ENCODE results near the gene KLRF2.

DNA sequence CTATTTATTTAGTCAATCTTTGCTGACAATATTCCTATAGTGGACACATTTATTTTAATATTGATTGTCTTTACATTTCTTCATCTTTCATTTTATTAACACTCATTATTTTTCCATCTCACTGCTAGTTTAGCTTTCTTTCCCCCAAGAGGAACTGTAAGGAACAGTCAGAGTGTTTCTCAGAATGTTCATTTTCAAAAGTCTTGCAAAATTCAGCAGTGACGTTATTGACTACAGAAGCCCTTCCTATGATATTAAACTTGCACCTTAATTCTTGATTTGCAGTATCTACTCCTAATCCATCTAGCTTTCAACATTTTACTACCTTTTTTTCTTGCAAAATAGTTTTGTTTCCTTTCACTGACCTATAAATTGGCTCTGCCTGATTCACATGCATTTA lies 25.1 kb upstream of the KLRF2 start:
- TF ChIP-seq ZNF23 (tag by site-specific recombination; IDR thresholded peaks at IDR 0.05; ENCODE audit: borderline replicate concordance) (no peak), ZNF121 (tag by site-specific recombination; IDR thresholded peaks at IDR 0.05) (no peak), ZNF830 (tag by site-specific recombination; IDR thresholded peaks at IDR 0.05; ENCODE audit: low read depth) (no peak), ZNF335 (tag by site-specific recombination; conservative IDR thresholded peaks at IDR 0.05) (no peak), OVOL3 (tag by site-specific recombination; IDR thresholded peaks at IDR 0.05) (no peak), ZNF114 (tag by site-specific recombination; IDR thresholded peaks at IDR 0.05) (no peak), ZNF426 (tag by site-specific recombination; IDR thresholded peaks at IDR 0.05) (no peak), REST (tag by site-specific recombination; IDR thresholded peaks at IDR 0.05) (no peak), ZNF521 (tag by site-specific recombination; IDR thresholded peaks at IDR 0.05) (no peak), YY1 (tag by site-specific recombination; IDR thresholded peaks at IDR 0.05) (no peak), PBX3 (CRISPR knock-in tag; IDR thresholded peaks at IDR 0.05) (no peak), WT1 (tag by site-specific recombination; IDR thresholded peaks at IDR 0.05) (no peak), ZBTB8A (tag by site-specific recombination; IDR thresholded peaks at IDR 0.05) (no peak)
- TF ChIP-seq, protein P1, sequence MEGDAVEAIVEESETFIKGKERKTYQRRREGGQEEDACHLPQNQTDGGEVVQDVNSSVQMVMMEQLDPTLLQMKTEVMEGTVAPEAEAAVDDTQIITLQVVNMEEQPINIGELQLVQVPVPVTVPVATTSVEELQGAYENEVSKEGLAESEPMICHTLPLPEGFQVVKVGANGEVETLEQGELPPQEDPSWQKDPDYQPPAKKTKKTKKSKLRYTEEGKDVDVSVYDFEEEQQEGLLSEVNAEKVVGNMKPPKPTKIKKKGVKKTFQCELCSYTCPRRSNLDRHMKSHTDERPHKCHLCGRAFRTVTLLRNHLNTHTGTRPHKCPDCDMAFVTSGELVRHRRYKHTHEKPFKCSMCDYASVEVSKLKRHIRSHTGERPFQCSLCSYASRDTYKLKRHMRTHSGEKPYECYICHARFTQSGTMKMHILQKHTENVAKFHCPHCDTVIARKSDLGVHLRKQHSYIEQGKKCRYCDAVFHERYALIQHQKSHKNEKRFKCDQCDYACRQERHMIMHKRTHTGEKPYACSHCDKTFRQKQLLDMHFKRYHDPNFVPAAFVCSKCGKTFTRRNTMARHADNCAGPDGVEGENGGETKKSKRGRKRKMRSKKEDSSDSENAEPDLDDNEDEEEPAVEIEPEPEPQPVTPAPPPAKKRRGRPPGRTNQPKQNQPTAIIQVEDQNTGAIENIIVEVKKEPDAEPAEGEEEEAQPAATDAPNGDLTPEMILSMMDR (tag by site-specific recombination; IDR thresholded peaks at IDR 0.05): no peak

Data from HEK293 (cell line).